GM19035 (cell line): Measurements from ENCODE around the gene DGAT2.
A peak's percentile ranks its signal among the peaks of the same experiment; 100 is the strongest.
"Not testable (repeated sequence)": the region's sequence is repeated elsewhere in the genome, so short reads cannot be mapped to it uniquely, and the experiment has no call there.

Experiments
- ATAC-seq: cut with Tn5 transposase; IDR thresholded peaks from one replicate; pipeline ENCODE4 v1.9.1; 2021; ENCODE audit not compliant: unreplicated experiment

Gene DGAT2

GRCh38 chr11:75768112-75768908 is at the start of gene DGAT2:
TSS of gene DGAT2 (plus strand) at chr11:75768778. CDS start at chr11:75768992, 214 bp downstream.
- peak; percentile 70 for ATAC-seq

- ATAC-seq: no peak
Observed at GRCh38 chr11:75719340-75720239, 49.0 kb upstream of the DGAT2 start.

- no peak for ATAC-seq
Observed at GRCh38 chr11:75720639-75721038, 47.9 kb upstream of the DGAT2 start.

GRCh38 chr11:75721852-75722668 is 46.5 kb upstream of the DGAT2 start:
- ATAC-seq: no peak

GRCh38 chr11:75722669-75723042 is 45.9 kb upstream of the DGAT2 start:
- ATAC-seq: no peak

- no peak for ATAC-seq
Observed at GRCh38 chr11:75725547-75726320, 42.8 kb upstream of the DGAT2 start.

GRCh38 chr11:75728992-75729391 is 39.6 kb upstream of the DGAT2 start:
- ATAC-seq: no peak

GRCh38 chr11:75731095-75731494 is 37.5 kb upstream of the DGAT2 start:
- no peak for ATAC-seq

GRCh38 chr11:75733071-75733430 is 35.5 kb upstream of the DGAT2 start:
- no peak for ATAC-seq

- no peak for ATAC-seq
Observed at GRCh38 chr11:75733431-75734107, 35.0 kb upstream of the DGAT2 start.

GRCh38 chr11:75734491-75735180 is 33.9 kb upstream of the DGAT2 start:
- no peak for ATAC-seq

- no peak for ATAC-seq
Observed at GRCh38 chr11:75735181-75735845, 33.3 kb upstream of the DGAT2 start.

- ATAC-seq: no peak
Observed at GRCh38 chr11:75737314-75737713, 31.3 kb upstream of the DGAT2 start.

- ATAC-seq: no peak
Observed at GRCh38 chr11:75740681-75741080, 27.9 kb upstream of the DGAT2 start.

GRCh38 chr11:75743159-75743558 is 25.4 kb upstream of the DGAT2 start:
- not testable (repeated sequence) for ATAC-seq

GRCh38 chr11:75743711-75744563 is 24.6 kb upstream of the DGAT2 start:
- no peak for ATAC-seq

- no peak for ATAC-seq
Observed at GRCh38 chr11:75745807-75746206, 22.8 kb upstream of the DGAT2 start.

- ATAC-seq: not testable (repeated sequence)
Observed at GRCh38 chr11:75748729-75749273, 19.8 kb upstream of the DGAT2 start.
